Fibroblast of skin of right biceps (primary cell): ENCODE data around the gene TNK2.
"Not testable (repeated sequence)": the region's sequence is repeated elsewhere in the genome, so short reads cannot be mapped to it uniquely, and the experiment has no call there.

ENCODE experiments used
- DNase-seq: peaks from one replicate; pipeline ENCODE4 v3.0.0-alpha.2; 2013

The TNK2 gene

DNA sequence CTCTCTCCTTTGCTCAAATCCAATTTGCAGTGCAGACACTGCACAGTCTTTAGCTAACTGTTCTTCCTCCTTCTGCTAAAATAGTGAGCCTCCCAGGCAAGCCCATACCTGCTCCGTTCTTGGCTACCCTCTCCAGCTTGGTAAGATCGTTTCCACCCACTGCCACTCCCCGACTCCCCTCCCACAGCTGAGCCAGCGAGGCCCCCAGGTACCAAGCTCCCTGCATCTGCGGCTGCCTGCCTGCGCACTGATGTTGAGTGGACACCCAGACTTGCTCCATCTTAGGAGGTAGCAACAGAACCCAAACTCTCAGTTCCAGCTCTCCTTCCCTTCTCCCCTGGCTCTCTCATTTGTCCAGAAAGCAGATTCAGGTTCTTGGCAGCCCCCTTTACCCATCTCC is 7.9 kb upstream of the TNK2 start:
- DNase-seq, result no peak

DNA sequence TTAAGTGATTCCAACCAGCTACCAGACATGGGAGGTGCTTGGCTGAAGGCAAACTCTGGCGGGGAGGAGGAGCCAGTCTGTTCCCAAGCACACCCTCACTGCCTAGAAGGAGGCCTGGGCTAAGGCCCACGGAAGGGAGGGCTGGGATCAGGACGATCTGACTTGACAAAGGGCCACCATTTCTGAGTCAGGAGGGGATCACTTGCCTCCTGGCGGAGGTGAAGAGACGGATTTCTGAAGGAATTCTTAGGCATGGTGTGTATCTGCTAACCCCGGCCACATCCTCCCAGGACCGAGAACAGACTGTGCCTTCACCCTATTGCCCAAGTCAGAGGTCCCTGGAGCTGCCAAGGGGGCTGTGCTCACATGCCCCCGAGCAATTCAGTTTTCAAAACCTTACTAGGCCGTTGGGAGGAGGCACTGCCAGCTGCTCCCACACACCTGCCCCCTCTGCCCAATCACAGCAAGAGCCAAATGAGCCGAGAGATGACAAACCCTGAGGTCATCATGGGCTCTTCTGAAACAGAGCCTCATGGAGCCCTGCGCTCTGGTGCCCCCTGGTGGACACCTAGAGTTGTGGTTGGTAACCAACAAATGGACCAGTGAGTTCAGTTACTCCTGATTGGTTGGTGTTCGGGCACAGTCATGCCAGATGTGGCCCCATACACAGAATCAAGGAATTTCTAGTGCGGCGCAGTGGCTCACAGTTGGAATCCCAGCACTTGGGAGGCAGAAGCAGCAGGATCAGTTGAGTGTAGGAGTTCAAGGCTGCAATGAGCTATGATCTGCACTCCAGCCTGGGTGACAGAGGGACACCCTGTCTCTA is 6.5 kb upstream of the TNK2 start:
- DNase-seq, result peak; percentile 96

DNA sequence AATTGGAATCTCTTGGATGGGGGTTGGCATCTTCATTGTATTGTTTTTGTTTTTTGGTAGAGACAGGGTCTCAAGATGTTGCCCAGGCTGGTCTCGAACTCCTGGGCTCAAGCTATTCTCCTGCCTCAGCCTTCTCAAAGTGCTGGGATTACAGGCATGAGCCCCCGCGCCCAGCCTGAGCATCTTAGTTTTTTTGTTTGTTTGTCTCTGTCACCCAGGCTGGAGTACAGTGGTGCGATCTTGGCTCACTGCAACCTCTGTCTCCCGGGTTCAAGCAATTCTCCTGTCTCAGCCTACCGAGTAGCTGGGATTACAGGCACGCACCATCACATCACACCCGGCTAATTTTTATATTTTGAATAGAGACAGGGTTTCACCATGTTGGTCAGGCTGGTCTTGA is 5.8 kb upstream of the TNK2 start:
- DNase-seq, result not testable (repeated sequence)

DNA sequence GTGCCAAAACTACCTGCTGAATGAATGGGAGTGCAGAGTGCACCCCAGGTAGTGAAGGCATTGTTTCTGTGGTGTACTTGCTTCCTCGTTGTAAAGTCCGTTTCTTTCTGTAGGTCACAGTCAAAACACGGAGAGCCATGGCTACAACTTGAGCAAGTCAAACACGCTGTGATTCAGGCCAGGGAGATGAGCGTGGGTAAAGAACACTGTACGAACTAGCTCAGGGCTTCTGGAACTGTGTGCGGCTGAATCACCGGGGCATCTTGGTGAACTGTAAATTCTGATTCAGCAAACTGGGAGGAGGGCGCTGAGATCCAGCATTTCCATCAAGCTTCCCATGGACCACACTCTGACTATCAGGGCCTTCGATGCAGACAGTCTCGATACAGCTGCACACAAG is 5.0 kb upstream of the TNK2 start:
- no peak for DNase-seq

DNA sequence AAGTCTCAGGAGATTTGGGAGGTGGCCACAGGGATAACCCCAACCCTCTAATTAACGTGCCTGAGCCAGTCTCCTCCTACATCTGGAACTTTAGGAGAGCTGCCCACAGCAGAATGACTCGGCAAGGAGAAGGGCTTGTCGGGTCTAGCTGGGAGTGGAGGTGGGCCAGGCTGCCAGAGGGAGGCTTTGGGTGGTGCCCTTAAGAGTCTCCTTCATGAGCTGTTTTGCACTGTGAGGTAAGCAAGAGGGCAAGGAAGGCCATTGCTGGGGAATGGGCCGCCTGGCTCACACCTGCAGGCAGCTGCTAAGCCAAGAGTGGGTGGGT is 3.6 kb upstream of the TNK2 start:
- no peak for DNase-seq

DNA sequence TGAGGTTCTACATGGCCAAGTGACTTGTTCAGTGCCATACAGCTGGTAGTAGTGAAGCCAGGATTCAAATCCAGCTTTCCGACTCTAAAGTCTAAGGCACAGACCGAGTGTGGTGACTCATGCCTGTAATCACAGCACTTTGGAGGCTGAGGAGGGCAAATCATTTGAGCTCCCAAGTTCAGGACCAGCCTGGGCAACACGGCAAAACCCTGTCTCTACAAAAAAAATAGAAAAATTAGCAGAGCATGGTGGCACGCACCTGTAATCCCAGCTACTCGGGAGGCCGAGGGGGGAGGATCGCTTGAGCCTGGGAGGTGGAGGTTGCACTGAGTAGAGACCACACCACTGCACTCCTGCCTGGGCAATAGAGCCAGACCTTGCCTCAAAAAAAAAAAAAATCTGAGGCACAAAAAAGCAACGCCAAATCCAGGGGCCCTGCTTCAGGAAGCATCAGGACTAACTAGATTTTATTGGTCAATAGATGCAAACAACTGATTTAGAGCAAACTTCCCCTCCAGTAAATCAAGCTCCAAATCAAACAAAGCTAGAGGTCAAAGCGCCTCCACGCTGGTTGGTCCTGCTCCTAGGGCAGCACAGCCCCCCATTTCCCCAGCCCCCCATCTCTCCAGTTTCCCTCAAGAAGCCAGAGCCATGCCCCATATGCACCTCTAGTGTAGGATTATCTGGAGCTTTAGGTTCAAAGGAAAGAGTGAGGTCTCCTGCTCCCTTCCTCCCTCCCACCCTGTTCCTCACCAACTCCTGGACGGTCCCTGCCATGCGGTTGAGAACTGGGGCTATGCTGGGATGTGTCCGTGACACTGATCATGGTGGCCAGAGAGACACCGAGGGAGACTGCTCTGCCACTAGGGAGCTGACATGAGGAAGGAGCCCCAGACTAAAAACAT is 2.9 kb upstream of the TNK2 start:
- DNase-seq, result no peak

DNA sequence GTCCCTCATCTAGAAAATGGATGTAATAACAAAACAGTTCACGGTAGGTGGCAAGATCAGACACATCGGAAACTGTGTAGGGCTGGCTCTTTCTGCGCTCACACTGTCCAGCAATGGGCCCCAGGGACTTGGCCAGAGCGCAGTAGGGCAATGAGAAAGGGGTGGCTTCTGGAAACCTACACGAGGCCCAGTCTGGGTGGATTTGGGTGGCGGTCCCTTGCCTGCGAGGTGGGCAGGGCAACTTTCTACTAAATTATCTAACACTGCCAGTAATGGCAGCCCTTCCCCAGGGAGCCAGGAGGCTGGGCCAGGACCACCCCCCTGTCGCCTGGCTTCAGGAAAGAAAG is 2.1 kb upstream of the TNK2 start:
- no peak for DNase-seq

DNA sequence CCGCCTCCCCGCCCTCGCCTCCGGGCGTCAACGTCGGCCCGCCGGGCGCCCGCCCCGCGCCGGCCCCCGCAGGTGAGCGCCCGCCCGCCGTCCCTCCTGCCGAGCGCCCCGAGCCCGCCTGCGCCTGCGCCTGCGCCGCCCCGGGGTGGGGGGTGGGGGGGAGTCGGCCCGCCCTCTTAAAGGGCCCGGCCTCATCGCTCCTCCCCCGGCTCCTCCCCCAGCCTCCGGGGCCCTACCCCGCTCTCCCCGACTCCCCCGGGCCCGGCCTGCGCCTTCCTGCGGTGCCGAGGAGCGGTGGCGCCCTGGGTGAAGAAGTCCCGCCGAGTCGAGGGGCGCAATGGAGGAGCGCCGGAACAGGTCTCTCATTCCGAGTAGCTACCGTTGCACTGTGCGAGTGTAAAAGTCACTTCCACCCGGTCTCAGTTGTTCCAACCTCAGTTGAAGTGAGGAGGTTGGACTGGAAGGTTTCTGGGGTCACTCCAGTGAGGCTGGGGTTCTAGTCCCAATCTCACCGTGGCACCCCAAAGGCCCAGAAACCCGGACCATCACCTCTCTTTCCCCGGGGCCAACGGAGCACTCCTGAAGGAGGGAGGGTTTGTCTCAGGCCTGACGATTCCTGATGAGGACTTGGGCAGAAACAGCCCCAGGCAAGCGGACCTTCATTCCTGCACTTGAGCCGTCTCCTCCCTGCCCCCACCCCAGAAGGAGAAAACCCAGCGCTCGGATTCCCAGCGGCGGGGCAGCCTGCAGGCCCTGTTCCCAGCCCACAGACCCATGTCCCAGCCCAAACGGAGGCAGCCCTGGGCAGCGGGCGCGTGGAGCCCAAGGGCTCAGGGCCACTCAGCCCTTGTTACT is 1.5 kb upstream of the TNK2 start:
- DNase-seq, result peak; percentile 83

DNA sequence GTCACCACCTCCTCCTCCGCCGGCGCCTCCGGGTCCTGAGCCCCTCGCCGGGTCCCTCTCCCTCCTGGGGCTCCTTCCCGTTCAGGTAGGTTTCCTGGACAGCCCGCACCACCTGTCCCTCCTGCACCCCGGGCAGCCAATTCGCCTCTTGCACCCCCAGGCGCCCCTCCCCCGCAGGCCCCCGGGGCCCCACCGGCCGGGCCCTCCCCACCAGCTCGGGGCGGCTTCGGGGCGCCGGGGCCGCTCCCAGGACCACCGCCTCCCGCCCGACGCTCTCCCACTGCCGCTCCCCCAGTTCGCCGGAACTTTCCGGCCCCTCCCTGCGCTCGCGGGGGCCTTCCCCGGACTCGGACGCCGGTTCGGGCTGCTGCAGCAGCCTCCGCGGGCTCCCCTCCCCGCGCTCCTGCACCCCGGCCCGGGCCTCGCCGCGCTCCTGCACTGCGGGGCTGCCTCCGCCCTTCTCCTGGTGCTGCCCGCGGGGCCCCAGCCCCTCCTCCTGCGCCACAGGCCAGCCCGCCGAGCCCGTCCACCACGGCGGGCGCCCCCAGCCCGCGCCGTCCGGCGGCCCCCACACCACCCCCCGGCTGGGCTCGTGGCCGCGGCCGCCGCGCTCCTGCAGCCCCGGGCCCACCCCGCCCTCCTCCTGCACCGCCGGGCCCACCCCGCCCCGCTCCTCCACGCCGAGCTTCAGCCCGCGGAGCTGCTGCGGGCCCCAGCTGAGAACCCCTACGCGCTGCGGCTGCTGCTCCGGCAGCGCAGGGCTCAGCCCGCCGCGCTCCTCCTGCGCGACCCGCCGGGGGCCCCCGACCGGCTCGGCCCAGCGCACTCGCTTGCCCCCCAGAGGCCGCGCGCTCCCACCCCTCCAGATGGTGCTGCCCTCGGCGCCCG is 587 bp upstream of the TNK2 start:
- no peak for DNase-seq

DNA sequence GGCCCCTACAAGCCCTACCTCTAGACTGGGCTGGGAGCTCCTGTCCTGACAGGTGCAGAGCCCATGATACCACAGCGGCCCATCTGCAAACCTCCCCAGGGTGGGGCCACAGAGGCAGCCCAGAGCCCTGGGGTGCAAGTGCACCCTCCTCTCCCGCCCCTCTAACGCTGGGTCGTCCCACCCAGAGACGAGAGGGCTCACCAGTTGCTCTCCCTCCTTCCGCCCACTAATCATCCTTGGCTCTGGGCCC is 742 bp downstream of the TNK2 start:
- DNase-seq, result no peak

DNA sequence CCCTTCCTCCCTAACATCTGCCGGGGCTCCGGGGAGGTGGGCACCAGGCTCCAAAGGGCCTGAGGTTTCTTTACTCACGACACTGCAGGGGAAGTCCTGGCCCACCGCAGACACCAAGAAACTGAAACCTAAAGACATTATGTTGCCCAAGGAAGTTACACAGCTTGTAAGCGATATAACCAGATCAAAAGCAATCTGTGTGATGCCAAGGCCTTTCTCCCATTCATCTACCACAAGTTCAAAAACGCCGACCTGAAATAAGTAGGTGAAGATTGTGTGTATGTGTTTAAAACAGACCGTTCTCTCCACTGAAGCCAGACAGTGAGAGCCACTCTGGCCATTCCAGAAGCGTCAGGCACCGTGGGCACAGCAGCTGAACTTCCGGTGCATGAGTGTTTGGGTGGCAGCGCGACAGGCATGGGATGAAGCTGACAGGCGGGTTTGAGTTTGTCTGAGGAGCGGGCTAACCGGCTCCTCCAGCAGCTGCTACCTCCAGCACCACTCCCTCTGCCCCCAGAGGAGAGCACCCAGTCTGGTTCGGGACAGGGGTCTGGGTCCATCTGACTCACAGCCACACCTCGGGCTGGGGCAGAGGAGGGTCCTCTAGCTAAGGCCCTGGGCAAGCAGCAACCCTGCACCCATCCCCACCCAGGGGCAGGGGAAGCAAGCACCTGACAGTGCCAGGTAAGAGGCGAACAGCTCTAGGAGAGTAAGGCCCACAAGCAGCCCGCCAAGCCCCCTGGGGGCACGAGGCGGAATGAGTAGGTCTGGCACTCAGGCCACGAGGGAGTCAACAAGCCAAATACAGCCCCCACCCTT is 1.3 kb downstream of the TNK2 start:
- no peak for DNase-seq

DNA sequence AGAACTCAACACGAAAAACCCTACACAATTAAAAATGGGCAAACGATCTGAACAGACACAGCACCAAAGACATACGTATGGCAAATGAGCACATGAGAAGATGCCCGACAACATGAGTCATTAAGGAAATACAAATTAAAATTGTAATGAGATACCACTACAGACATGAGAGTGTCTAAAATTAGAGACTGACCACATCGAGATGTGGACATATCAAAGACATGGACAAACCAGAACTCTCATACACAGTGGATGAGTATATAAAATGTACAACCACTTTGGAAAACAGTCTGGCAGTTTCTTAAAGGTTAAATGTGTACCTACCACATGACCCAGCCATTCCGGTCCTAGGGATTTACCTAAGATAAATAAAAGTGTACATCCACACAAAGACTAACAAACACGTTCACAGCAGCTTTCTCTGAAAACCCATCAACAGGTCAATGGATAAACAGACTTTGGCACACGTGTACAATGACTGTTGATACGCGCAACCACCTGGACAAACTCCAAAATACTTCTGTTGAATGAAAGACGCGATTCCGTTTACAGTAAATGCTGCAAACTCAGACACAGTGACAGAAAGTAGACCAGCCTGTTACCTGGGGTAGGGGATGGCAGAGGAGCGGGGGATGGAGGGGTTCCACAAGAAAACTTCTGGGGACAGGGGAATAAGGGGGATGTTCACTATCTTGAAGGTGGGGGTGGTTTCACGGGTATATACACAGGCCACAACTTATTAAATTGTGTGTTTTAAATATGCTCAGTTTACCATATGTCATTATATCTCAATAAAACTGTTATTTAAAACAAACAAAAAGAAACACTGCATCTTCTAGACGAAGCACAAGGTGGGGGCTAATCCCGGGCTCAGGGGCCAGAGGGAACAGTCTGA is 2.1 kb downstream of the TNK2 start:
- DNase-seq, result peak; percentile 46

DNA sequence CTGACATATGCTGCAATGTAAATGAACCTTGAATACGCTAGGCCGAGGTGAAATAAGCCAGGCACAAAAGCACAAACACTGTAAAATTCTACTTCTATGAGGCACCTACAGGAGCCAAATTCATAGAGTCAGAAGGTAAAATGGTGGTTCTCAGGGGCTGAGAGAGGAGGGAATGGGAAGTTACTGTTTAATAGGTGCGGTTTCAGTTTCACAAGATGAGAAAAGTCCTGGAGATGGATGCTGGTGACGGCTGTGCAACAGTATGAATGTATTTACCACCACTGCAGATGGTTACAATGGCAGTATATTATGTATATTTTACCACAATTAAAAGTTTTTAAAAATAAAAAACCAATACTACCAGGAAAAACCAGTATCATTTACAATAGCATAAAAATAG is 4.0 kb downstream of the TNK2 start:
- no peak for DNase-seq

DNA sequence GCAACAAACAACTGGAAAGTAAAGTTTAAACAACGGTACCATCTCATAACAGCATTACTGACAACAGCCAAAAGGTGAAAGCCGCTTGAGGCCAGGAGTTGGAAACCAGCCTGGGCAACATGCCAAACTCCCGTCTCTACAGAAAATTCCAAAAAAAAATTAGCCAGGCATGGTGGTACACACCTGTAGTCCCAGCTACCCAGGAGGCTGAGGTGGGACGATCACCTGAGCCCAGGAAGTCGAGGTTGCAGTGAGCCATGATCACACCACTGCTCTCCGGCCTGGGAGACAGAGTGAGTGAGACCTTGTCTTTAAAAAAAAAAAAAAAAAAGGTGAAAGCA is 4.4 kb downstream of the TNK2 start:
- no peak for DNase-seq

DNA sequence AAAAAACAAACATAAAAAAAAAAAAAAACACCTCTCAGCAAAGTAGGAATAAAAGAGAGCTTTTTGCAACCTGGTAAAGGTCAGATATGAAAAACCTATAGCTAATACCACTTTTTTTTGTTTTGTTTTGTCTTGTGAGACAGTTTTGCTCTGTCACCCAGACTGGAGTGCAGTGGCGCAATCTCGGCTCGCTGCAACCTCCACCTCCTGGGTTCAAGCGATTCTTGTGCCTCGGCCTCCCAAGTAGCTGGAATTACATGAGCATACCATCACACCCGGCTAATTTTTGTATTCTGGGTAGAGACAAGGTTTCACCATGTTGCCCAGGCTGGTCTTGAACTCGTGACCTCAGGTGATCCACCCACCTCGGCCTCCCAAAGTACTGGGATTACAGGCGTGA is 5.7 kb downstream of the TNK2 start:
- not testable (repeated sequence) for DNase-seq

DNA sequence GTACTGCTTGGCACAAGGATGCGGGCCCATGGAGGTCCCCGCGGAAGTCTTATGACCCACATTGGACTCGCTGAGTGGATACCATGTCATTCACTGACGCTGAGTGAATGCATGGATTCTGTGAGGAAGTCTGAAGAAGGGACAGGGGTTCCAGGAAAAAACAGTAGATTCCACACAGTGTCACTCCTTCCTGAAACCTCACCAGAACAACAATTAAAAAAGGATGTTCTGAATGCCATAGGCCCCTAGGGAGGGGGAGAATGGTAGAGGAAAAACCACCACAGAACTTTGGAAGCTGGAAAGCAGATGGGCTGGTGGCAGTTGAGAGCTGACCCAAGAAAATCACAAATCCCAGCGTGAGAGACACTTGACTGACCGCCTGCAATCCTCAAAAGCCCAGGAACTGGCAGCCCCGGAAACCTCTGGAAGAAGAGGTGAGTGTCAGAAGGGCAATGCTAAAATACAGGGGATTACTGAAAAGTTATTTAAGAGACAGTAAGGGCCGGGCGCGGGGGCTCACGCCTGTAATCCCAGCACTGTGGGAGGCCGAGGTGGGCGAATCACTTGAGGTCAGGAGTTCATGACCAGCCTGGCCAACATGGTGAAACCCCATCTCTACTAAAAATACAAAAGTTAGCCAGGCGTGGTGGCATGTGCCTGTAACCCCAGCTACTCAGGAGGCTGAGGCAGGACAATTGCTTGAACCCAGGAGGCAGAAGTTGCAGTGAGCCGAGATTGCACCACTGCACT is 6.3 kb downstream of the TNK2 start:
- DNase-seq, result peak; percentile 58

DNA sequence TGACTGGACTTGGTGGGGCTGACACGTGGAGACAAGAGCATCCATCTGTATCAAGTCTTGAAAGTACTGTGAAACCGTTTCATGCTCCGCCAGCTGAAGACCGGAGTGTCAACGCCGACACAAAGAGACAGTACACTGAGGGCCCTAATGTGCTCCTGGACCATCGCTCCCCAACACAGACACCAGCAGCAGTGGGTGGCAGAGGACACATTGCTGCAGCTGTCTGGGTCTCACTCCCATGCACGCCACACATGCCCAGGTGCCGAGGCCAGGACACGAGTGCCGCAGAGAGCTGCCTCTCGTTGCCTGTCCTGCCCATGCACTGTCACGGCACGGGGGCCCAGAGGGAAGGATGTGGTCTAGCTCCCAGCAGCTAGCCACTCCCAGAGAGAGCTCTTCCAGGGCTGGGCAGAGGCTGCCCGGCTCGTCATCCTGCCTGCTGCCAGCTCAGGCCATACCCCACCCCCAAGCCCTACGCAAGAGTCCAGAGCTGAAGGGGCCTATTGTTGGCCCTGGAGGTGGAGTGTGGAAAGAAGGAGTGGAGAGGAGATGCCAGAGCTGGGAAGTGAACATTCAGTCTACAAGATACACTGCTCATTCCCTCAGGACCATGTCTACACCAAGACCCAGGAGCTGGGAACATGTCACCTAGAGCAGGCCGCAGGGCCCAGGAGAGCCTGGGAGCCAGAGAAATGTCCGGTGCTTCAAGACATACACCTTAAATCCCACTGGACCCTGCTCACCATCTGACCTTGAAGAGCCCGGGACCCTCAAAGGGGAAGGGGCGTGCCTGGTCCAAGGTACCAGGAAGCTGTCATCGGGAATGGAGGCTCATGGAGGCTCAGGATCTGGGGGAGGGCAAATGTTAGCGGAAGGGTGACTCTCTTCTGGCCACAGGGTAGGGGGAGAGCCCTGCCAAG is 7.7 kb downstream of the TNK2 start:
- no peak for DNase-seq

DNA sequence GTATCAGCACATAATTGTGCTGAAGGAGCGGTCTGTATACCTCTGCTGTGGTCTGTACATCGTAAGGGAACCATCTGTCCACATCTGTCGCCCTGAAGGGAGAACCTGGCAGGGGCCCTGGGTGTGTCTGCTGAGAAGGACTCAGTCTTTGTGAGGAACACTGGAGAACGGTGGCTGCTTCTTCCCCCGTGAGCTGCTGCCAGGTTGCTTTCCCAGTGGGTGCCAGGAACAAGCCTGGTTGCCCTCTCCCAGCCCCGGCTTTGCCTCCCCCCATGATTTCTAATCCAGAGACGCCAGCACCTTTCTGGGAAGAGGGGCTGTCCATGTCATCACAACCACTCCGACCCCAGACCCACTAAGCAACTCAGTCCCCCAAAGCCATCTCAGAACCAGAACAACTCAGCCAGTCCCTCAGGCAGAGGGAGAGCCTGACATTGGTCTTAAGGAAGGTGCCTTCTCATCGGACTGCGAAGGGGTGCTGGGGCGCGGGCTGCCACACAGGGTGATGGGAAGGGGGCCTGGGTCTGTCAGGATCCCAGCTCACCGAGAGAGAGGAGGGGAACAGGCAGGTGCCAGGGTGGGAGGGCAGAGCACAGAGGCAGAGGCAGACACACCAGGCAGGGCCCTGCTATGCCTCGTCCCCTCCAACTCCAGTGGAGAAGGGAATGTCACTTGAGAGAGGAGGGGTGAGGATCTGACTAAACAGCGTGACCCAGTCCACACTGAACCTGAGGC is 8.5 kb downstream of the TNK2 start:
- DNase-seq, result no peak
